Psoas muscle (tissue), 8 donors: ENCODE measurements around the gene KCNIP3. TPM values are rescaled to one million over a fixed set of nuclear protein-coding genes. Genes with fewer than 3 reads are reported as not detected.

Experiments used
- ATAC-seq, 4 donors: fragments of 200-7000 bp; cut with Tn5 transposase; one replicate each; pipeline ENCODE4 v1.9.1; 2020; ENCODE audit warnings: moderate library complexity in 3 of 4, mild to moderate bottlenecking in 2 of 4
- DNase-seq, 2 donors: peaks; one replicate each; pipeline ENCODE4 v3.0.0-alpha.2; 2020
- H3K27ac ChIP-seq: fragments of 200-600 bp; one replicate; pipeline ENCODE4 v1.8.0; 2022
- H3K27me3 ChIP-seq, 3 donors: fragments of 200-600 bp in 1 of 3; one replicate each; pipeline versions ENCODE4 v1.6.1 to v1.8.0; 2013 to 2022; ENCODE audit warnings: low read length in 2 of 3, mild to moderate bottlenecking in 2 of 3, moderate library complexity in 1 of 3; ENCODE audit not compliant: insufficient read depth in 3 of 3
- H3K36me3 ChIP-seq, 2 donors: fragments of 200-600 bp in 1 of 2; one replicate each; pipeline versions ENCODE4 v1.6.1 to v1.8.0; 2013 to 2022; ENCODE audit warnings: low read depth in 1 of 2, mild to moderate bottlenecking in 1 of 2, moderate library complexity in 1 of 2; ENCODE audit not compliant: insufficient read depth in 1 of 2
- H3K4me1 ChIP-seq: fragments of 200-600 bp; one replicate; pipeline ENCODE4 v1.8.0; 2022
- H3K4me3 ChIP-seq: fragments of 200-600 bp; one replicate; pipeline ENCODE4 v1.8.0; 2022; ENCODE audit warnings: mild to moderate bottlenecking
- H3K9me3 ChIP-seq: fragments of 200-600 bp; one replicate; pipeline ENCODE4 v1.8.0; 2022
- WGBS, 3 donors: extraction: QIAGEN DNeasy Blood & Tissue Kit; methylation state at CpG; one replicate each; pipeline versions ENCODE4 v1.1.6 to v1.1.7; 2013; 5-methylcytosine and 5-hydroxymethylcytosine counted together
- intact Hi-C, 2 donors: fragments of 100-400 bp; cut with DNase I; formaldehyde crosslinking; loops; one replicate each; pipeline versions ENCODE4 v1.11.0 to v1.14.2; 2022
- polyA plus RNA-seq, 3 donors: library from polyadenylated mRNA; stranded (reverse); fragments of 200-250 nt; gene quantifications; one replicate each; pipeline ENCODE4 v1.2.3, GENCODE V29; 2013
- total RNA-seq, 4 donors: library from RNA; stranded (reverse); fragmentation: NEBNext Ultra II Directional in 2 of 4; extraction: Animal tissue kit (Norgen Biotek cat#: 25700) in 2 of 4; gene quantifications; one replicate each; pipeline versions ENCODE4 v1.2.1 to v1.2.4, GENCODE V29; 2021 to 2023
- TF ChIP-seq, protein P1 (sequence below): fragments of 200-600 bp; IDR thresholded peaks from one replicate; pipeline ENCODE4 v1.8.0; 2022; ENCODE audit warnings: antibody characterized with exemption
- donor health status: healthy with polysubstance abuse.
- donor health status: DM: no; HTN: no; CAD: no; lungs with moderate emphysema.
- donor health status: Bipolar disorder and iron deficiency.
- donor health status: healthy.
- donor health status: DM: yes; HTN: yes; CAD: no.
- donor health status: DM: no; HTN: no; CAD: no.
- donor health status: DM: no; HTN: no; CAD: no.
- donor health status: DM: yes; HTN: yes; CAD: no.

KCNIP3 gene
- total and polyA plus RNA-seq, 7 donors, result 0.93 to 2.0 (median 1.3) TPM

DNA sequence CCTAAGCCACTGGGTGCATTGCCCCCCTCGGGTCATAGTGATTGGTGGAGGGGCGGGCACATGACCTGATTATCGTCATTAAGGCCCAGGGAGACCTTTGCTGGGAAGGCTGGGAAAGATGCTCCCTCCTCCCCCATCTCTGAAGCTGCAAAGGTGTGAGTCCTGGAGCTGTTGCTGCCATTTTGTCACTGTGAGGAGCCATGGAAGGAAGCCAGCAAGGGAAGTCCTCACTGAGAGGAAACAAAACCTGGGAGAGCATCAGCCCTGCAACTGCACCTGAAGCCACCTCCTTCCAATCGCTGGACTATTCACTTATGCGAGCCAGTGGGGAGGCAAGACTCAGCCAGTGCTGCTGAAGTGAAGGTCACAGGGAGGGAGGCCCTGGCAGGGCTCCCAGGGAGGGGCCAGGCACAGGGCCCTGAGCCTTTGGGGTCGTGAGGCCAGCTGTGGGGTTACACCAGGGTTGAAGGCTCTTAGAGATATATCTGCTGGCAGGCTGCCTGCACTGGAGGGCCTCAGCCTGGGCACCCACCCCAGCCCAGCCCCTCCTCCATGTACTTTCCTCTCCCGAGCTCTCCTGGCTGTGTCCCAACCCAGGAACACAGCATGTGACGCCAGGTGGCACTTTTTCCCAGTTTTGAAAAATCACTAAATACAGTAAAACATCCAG is 94.6 kb downstream of the KCNIP3 start:
- DNase-seq (no peak), ATAC-seq (no peak)
- H3K4me1 ChIP-seq, result no peaks in the 10 kb centered on the region
- 59 to 61% (median 61%) methylated on average over 8 of the region's 8 CpGs for WGBS, 3 donors
- H3K27me3 ChIP-seq, result peaks cover 0 to 3% (median 0%) of the 10 kb centered on the region in 3 donors
- TF ChIP-seq, protein P1, sequence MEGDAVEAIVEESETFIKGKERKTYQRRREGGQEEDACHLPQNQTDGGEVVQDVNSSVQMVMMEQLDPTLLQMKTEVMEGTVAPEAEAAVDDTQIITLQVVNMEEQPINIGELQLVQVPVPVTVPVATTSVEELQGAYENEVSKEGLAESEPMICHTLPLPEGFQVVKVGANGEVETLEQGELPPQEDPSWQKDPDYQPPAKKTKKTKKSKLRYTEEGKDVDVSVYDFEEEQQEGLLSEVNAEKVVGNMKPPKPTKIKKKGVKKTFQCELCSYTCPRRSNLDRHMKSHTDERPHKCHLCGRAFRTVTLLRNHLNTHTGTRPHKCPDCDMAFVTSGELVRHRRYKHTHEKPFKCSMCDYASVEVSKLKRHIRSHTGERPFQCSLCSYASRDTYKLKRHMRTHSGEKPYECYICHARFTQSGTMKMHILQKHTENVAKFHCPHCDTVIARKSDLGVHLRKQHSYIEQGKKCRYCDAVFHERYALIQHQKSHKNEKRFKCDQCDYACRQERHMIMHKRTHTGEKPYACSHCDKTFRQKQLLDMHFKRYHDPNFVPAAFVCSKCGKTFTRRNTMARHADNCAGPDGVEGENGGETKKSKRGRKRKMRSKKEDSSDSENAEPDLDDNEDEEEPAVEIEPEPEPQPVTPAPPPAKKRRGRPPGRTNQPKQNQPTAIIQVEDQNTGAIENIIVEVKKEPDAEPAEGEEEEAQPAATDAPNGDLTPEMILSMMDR, result no peak
- no peaks in the 10 kb centered on the region for H3K36me3 ChIP-seq
- no peak overlapping the region for H3K4me3 ChIP-seq
- no peak overlapping the region for H3K27ac ChIP-seq
- no peaks in the 10 kb centered on the region for H3K9me3 ChIP-seq
- intact Hi-C loops, result no loop called here

DNA sequence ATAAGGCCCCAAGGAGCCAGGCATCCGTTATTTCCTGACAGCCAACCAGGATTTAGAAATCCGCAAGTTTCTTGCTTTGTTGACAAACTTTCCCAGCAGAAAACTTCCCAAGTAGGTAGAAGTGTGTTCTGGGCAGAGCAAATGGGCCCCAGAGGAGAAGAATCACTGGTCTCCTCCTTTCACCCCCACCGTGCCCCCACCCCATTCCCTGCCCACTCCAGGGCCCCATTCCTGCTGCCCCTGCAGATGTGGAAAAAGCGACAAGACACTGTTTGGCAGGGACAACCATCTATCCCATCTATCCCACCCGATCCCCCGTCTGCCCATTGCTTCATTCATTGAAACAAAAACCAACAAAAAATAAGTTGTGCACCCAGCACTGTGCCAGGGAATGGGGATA is 95.2 kb downstream of the KCNIP3 start:
- WGBS, 3 donors, result 78 to 90% (median 81%) methylated on average over 6 of the region's 6 CpGs
- DNase-seq (no peak), ATAC-seq (no peak)
- Histone ChIP-seq H3K27ac (no peak overlapping the region), H3K4me3 (no peak overlapping the region), H3K27me3 (peaks cover 0 to 3% (median 0%) of the 10 kb centered on the region in 3 donors), H3K36me3 (no peaks in the 10 kb centered on the region), H3K9me3 (no peaks in the 10 kb centered on the region), H3K4me1 (no peaks in the 10 kb centered on the region)
- intact Hi-C loops, result no loop called here
- TF ChIP-seq, protein P1, result no peak

DNA sequence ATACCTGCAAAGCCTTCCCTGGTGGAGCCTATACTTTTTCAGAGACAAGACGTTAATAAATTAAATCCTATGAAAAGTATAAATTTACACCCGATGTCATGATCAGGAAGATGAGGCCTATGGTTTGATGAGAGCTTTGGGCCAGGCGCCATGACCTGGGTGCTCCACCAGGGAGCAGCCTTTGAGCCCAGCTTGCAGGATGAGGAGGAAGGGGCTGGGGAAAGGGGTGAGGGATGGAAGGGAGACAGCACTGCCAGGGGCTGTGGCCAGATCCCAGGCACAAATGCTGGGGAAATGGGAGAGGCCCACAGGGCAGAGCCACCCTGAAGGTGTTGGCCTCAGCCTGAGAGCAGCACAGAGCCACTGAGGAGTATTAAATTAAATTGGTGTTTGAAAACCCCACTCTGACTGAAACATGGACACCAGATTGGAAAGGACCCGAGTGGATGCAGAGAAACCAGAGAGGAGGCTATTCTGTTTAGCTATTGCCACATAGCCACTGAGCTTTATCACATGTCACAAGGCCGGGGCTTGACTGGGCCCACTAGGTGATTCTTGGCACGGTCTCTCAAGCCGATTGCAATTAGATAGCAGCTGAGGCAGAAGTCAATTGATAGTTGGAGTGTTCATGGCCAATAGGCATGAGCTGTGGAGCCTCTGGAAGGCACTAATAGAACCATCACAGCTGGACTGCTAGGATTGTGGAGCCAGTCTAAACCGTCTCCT is 95.7 kb downstream of the KCNIP3 start:
- H3K36me3 ChIP-seq, result no peaks in the 10 kb centered on the region
- H3K27me3 ChIP-seq, result peaks cover 0 to 3% (median 0%) of the 10 kb centered on the region in 3 donors
- H3K9me3 ChIP-seq, result no peaks in the 10 kb centered on the region
- no peak for DNase-seq
- no peaks in the 10 kb centered on the region for H3K4me1 ChIP-seq
- TF ChIP-seq, protein P1, result no peak
- WGBS, 3 donors, result 83 to 87% (median 87%) methylated on average over 8 of the region's 8 CpGs
- H3K4me3 ChIP-seq, result no peak overlapping the region
- no peak overlapping the region for H3K27ac ChIP-seq
- intact Hi-C loops, result no loop called here
- no peak for ATAC-seq

DNA sequence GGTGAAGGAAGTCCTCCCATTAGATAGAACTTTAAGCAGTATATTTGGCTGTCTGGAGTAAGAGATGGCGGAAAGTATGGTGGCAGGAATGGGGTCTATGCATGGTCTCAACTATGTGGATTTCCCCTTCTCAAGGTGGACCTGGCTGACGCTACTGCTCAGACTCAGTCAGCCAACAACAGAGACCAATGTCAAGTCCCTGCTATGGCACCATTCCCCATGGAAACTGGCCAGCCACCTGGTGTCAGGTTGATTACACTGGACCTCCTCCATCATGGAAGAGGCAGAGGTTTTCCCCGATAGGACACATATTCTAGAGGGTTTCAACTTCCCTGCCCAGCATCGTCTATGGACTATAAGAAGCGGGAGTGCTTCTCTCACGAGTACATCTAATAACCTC is 96.8 kb downstream of the KCNIP3 start:
- Histone ChIP-seq H3K27me3 (no peaks in the 10 kb centered on the region), H3K4me1 (no peaks in the 10 kb centered on the region), H3K4me3 (no peak overlapping the region), H3K27ac (no peak overlapping the region), H3K9me3 (no peaks in the 10 kb centered on the region), H3K36me3 (no peaks in the 10 kb centered on the region)
- ATAC-seq, result no peak
- intact Hi-C loops, result no loop called here
- no peak for DNase-seq
- TF ChIP-seq, protein P1, result no peak
- 87 to 91% (median 88%) methylated on average over 6 of the region's 6 CpGs for WGBS, 3 donors
